ENCODE data around the gene HSD17B14. TPM values are rescaled to one million over a fixed set of nuclear protein-coding genes. Genes with fewer than 3 reads are reported as not detected.

Gene HSD17B14
- total and polyA plus RNA-seq, 4 donors = 3.7 to 12.6 (median 8.1) TPM

DNA sequence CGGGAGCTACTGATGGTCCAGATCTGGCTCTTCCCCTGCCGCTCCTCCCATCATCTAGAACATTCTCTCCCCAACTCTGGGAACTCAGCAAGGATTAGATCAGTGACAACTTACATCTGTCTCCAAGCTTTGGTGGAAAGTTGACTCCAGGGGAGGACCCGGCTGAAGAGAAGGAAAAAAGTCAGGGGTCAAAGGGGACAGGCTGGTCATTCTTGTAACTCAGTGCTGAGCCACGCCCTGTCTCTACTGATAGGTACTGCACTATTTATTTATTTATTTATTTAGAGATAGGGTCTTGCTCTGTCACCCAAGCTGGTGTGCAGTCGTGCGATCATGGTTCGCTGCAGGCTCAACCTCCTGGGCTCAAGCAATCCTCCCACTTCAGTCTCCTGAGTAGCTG lies 17.8 kb upstream of the HSD17B14 start:
- Histone ChIP-seq H3K27me3 (ENCODE audit: control insufficient read depth in 4 of 4, insufficient read depth in 4 of 4, low read length in 3 of 4) (no peaks in the 10 kb centered on the region), H3K27ac (ENCODE audit: low read depth in 1 of 2, low read length in 2 of 2) (no peak overlapping the region), H3K4me3 (ENCODE audit: low read depth in 1 of 3, low read length in 3 of 3) (no peak overlapping the region), H3K4me1 (ENCODE audit: control insufficient read depth in 4 of 4, insufficient read depth in 4 of 4, low read length in 3 of 4) (peaks cover 0 to under 1% (median 0%) of the 10 kb centered on the region in 4 donors), H3K9me3 (ENCODE audit: control insufficient read depth in 4 of 4, low read length in 3 of 4) (no peaks in the 10 kb centered on the region), H3K36me3 (ENCODE audit: control insufficient read depth in 4 of 4, insufficient read depth in 3 of 4, low read depth in 1 of 4, low read length in 3 of 4) (peaks cover 0 to 7% (median 6%) of the 10 kb centered on the region in 4 donors), H3K9ac (ENCODE audit: low read depth in 1 of 2, low read length in 2 of 2) (no peak overlapping the region)
- TF ChIP-seq SP1 (IDR thresholded peaks at IDR 0.05) (no peak), FOXA2 (IDR thresholded peaks at IDR 0.05) (no peak), GABPA (IDR thresholded peaks at IDR 0.05 in 1 of 2, conservative IDR thresholded peaks at IDR 0.05 in 1 of 2) (no peak), EGR1 (IDR thresholded peaks at IDR 0.05; ENCODE audit: low read depth in 2 of 2) (no peak), HNF4A (conservative IDR thresholded peaks at IDR 0.05) (no peak), HNF4G (IDR thresholded peaks at IDR 0.05) (no peak), YY1 (IDR thresholded peaks at IDR 0.05) (no peak), TAF1 (conservative IDR thresholded peaks at IDR 0.05) (no peak), JUND (IDR thresholded peaks at IDR 0.05) (no peak), FOXA1 (IDR thresholded peaks at IDR 0.05) (no peak), RAD21 (IDR thresholded peaks at IDR 0.05) (no peak), NR2F2 (IDR thresholded peaks at IDR 0.05) (no peak)
- TF ChIP-seq, protein P1, sequence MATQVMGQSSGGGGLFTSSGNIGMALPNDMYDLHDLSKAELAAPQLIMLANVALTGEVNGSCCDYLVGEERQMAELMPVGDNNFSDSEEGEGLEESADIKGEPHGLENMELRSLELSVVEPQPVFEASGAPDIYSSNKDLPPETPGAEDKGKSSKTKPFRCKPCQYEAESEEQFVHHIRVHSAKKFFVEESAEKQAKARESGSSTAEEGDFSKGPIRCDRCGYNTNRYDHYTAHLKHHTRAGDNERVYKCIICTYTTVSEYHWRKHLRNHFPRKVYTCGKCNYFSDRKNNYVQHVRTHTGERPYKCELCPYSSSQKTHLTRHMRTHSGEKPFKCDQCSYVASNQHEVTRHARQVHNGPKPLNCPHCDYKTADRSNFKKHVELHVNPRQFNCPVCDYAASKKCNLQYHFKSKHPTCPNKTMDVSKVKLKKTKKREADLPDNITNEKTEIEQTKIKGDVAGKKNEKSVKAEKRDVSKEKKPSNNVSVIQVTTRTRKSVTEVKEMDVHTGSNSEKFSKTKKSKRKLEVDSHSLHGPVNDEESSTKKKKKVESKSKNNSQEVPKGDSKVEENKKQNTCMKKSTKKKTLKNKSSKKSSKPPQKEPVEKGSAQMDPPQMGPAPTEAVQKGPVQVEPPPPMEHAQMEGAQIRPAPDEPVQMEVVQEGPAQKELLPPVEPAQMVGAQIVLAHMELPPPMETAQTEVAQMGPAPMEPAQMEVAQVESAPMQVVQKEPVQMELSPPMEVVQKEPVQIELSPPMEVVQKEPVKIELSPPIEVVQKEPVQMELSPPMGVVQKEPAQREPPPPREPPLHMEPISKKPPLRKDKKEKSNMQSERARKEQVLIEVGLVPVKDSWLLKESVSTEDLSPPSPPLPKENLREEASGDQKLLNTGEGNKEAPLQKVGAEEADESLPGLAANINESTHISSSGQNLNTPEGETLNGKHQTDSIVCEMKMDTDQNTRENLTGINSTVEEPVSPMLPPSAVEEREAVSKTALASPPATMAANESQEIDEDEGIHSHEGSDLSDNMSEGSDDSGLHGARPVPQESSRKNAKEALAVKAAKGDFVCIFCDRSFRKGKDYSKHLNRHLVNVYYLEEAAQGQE (IDR thresholded peaks at IDR 0.05) = no peak
- TF ChIP-seq, protein P2, sequence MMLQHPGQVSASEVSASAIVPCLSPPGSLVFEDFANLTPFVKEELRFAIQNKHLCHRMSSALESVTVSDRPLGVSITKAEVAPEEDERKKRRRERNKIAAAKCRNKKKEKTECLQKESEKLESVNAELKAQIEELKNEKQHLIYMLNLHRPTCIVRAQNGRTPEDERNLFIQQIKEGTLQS (IDR thresholded peaks at IDR 0.05) = no peak
- TF ChIP-seq, protein P3, sequence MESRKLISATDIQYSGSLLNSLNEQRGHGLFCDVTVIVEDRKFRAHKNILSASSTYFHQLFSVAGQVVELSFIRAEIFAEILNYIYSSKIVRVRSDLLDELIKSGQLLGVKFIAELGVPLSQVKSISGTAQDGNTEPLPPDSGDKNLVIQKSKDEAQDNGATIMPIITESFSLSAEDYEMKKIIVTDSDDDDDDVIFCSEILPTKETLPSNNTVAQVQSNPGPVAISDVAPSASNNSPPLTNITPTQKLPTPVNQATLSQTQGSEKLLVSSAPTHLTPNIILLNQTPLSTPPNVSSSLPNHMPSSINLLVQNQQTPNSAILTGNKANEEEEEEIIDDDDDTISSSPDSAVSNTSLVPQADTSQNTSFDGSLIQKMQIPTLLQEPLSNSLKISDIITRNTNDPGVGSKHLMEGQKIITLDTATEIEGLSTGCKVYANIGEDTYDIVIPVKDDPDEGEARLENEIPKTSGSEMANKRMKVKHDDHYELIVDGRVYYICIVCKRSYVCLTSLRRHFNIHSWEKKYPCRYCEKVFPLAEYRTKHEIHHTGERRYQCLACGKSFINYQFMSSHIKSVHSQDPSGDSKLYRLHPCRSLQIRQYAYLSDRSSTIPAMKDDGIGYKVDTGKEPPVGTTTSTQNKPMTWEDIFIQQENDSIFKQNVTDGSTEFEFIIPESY (IDR thresholded peaks at IDR 0.05) = no peak
- TF ChIP-seq, protein P4, sequence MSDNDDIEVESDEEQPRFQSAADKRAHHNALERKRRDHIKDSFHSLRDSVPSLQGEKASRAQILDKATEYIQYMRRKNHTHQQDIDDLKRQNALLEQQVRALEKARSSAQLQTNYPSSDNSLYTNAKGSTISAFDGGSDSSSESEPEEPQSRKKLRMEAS (IDR thresholded peaks at IDR 0.05) = no peak
- no peak for DNase-seq (ENCODE audit: low spot score)
- 92% methylated on average over 7 of the region's 7 CpGs for WGBS

DNA sequence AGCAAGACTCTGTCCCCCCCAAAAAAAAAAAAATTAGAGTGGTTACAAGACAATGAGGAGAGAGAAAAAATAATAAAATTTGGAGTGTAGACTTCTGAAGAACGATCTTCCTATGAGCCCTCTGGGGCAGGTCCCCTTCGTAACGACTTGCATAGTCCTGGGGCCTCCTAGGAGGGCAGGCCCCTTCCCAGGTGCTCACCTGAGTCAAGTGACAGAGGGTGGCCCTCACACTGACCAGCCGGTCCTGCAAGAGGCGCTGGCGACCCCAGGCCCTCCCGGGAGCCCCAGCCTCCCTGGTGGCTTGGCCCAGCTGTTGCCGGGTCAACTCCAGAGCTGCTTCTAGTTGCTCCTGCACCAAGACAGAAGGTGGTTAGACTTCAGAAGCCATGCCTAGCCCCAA lies 17.2 kb upstream of the HSD17B14 start:
- no peak for DNase-seq (ENCODE audit: low spot score)
- WGBS = 95% methylated on average over 8 of the region's 8 CpGs
- H3K27me3 ChIP-seq (ENCODE audit: control insufficient read depth in 4 of 4, insufficient read depth in 4 of 4, low read length in 3 of 4) = no peaks in the 10 kb centered on the region
- no peaks in the 10 kb centered on the region for H3K4me1 ChIP-seq (ENCODE audit: control insufficient read depth in 4 of 4, insufficient read depth in 4 of 4, low read length in 3 of 4)
- TF ChIP-seq HNF4A (conservative IDR thresholded peaks at IDR 0.05) = no peak
- TF ChIP-seq, protein P3 (IDR thresholded peaks at IDR 0.05) = no peak
- no peak overlapping the region for H3K4me3 ChIP-seq (ENCODE audit: low read depth in 1 of 3, low read length in 3 of 3)
- H3K9me3 ChIP-seq (ENCODE audit: control insufficient read depth in 4 of 4, low read length in 3 of 4) = no peaks in the 10 kb centered on the region
- H3K27ac ChIP-seq (ENCODE audit: low read depth in 1 of 2, low read length in 2 of 2) = no peak overlapping the region
- H3K36me3 ChIP-seq (ENCODE audit: control insufficient read depth in 4 of 4, insufficient read depth in 3 of 4, low read depth in 1 of 4, low read length in 3 of 4) = peaks cover 0 to 7% (median 6%) of the 10 kb centered on the region in 4 donors
- no peak overlapping the region for H3K9ac ChIP-seq (ENCODE audit: low read depth in 1 of 2, low read length in 2 of 2)
